Endothelial cell of umbilical vein (primary cell): ENCODE results near the gene SPINK4. TPM values are rescaled to one million over a fixed set of nuclear protein-coding genes. Genes with fewer than 3 reads are reported as not detected.

Source experiments
- BruUV-seq: library from RNA; stranded (reverse); fragments of 400-500 nt; replicated peaks from 2 replicates; lab custom pipeline; 2021; lab: Mats Ljungman, UMichigan
- CTCF ChIA-PET: fragments of 300-600, 350-600 bp; sonication (Branson Sonifier 250); formaldehyde crosslinking; loops from one replicate; lab custom pipeline; 2021; ENCODE audit warnings: antibody characterized with exemption, inconsistent platforms; lab: Charles Lee
- POLR2A ChIA-PET: fragments of 300-600, 350-600 bp; sonication (Branson Sonifier 250); formaldehyde crosslinking; loops from one replicate; lab custom pipeline; 2021; ENCODE audit warnings: antibody characterized with exemption, inconsistent platforms; lab: Charles Lee
- DNase-seq: peaks from one replicate; pipeline ENCODE4 v3.0.0-alpha.2; 2011; ENCODE audit warnings: low read depth, low spot score
- FAIRE-seq: peaks from 2 replicates; lab custom pipeline; 2011; peaks lifted over from hg19 to GRCh38; lab: Jason Lieb, UNC
- H2AFZ ChIP-seq: 2 replicates; pipeline ENCODE4 v1.6.0; 2012; ENCODE audit warnings: low read depth, low read length, control low read depth, inconsistent platforms
- H3K27ac ChIP-seq: 2 replicates; pipeline ENCODE4 v1.5.1; 2011; ENCODE audit warnings: low read depth, mild to moderate bottlenecking, control low read depth, low read length, moderate library complexity; ENCODE audit not compliant: insufficient read depth
- H3K27me3 ChIP-seq, 2 experiments: 2 replicates each; pipeline versions ENCODE4 v1.6.0 to v1.6.1; 2011; ENCODE audit warnings: low read length in 2 of 2, mixed read lengths in 1 of 2; ENCODE audit not compliant: control insufficient read depth in 2 of 2, insufficient read depth in 2 of 2
- H3K36me3 ChIP-seq, 2 experiments: 2 replicates in 1 of 2; 3 replicates in 1 of 2; pipeline ENCODE4 v1.5.1; 2011; ENCODE audit warnings: low read length in 2 of 2, mild to moderate bottlenecking in 1 of 2, moderate library complexity in 1 of 2; ENCODE audit not compliant: control insufficient read depth in 2 of 2, insufficient read depth in 2 of 2; ENCODE audit errors: extremely low read depth in 1 of 2
- H3K4me1 ChIP-seq: 3 replicates; pipeline ENCODE4 v1.5.1; 2011; ENCODE audit warnings: mild to moderate bottlenecking, low read length; ENCODE audit not compliant: control insufficient read depth, insufficient read depth; ENCODE audit errors: extremely low read depth
- H3K4me2 ChIP-seq: 2 replicates; pipeline ENCODE4 v1.6.1; 2011; ENCODE audit warnings: low read length, control low read depth, mixed read lengths; ENCODE audit not compliant: insufficient read depth
- H3K4me3 ChIP-seq, 3 experiments: fragments of 200-600 bp in 1 of 3; sonication (generic), shearing (Covaris generic) in 1 of 3; replicated peaks in 1 of 3; 2 replicates each; pipeline ENCODE4 v1.5.1; 2011 to 2016; ENCODE audit warnings: control low read depth in 3 of 3, low read length in 3 of 3, mild to moderate bottlenecking in 2 of 3, inconsistent platforms in 1 of 3, low read depth in 1 of 3, moderate library complexity in 1 of 3; ENCODE audit not compliant: insufficient read depth in 1 of 3
- H3K79me2 ChIP-seq: 2 replicates; pipeline ENCODE4 v1.6.0; 2012; ENCODE audit warnings: low read length, inconsistent platforms; ENCODE audit not compliant: control insufficient read depth, insufficient read depth
- H3K9ac ChIP-seq: replicated peaks from 2 replicates; pipeline ENCODE3; 2011; ENCODE audit warnings: low read length, control low read depth; ENCODE audit not compliant: insufficient read depth; ENCODE audit errors: extremely low read depth
- H3K9me1 ChIP-seq: replicated peaks from 3 replicates; pipeline ENCODE4 v1.6.0; 2011; ENCODE audit warnings: mild to moderate bottlenecking, low read length; ENCODE audit not compliant: control insufficient read depth, insufficient read depth; ENCODE audit errors: extremely low read depth
- H3K9me3 ChIP-seq: replicated peaks from 2 replicates; pipeline ENCODE4 v1.5.1; 2012; ENCODE audit warnings: low read length, inconsistent platforms; ENCODE audit not compliant: control insufficient read depth, insufficient read depth
- H4K20me1 ChIP-seq: replicated peaks from 2 replicates; pipeline ENCODE3; 2011; ENCODE audit warnings: mild to moderate bottlenecking, low read length; ENCODE audit not compliant: control insufficient read depth, insufficient read depth; ENCODE audit errors: extremely low read depth
- CTCF ChIP-seq, 2 donors: IDR thresholded peaks; 1 replicate in 1 of 2; 2 replicates in 1 of 2; pipeline ENCODE4 v1.5.1; 2011; ENCODE audit warnings: low read length in 2 of 2, mild to moderate bottlenecking in 2 of 2, moderate library complexity in 2 of 2, control low read depth in 1 of 2, inconsistent platforms in 1 of 2, low read depth in 1 of 2; ENCODE audit not compliant: insufficient read depth in 1 of 2; ENCODE audit errors: extremely low read depth in 1 of 2
- EZH2 ChIP-seq: IDR thresholded peaks from 2 replicates; pipeline ENCODE4 v1.6.1; 2012; ENCODE audit warnings: borderline replicate concordance, low read depth, mild to moderate bottlenecking, moderate library complexity, low read length, inconsistent platforms; ENCODE audit not compliant: severe bottlenecking
- FOS ChIP-seq: IDR thresholded peaks from 2 replicates; pipeline ENCODE4 v1.6.1; 2011; ENCODE audit warnings: mild to moderate bottlenecking, low read length, moderate library complexity, borderline replicate concordance; ENCODE audit not compliant: insufficient read depth
- GATA2 ChIP-seq: IDR thresholded peaks from 2 replicates; pipeline ENCODE4 v1.7.0; 2011; ENCODE audit warnings: low read depth, mild to moderate bottlenecking, moderate library complexity, mixed read lengths, low read length; ENCODE audit not compliant: insufficient read length, insufficient read depth
- JUN ChIP-seq: IDR thresholded peaks from 2 replicates; pipeline ENCODE4 v1.6.1; 2011; ENCODE audit warnings: borderline replicate concordance, low read depth; ENCODE audit not compliant: insufficient read length, insufficient read depth
- MAX ChIP-seq: IDR thresholded peaks from 2 replicates; pipeline ENCODE4 v1.6.1; 2011; ENCODE audit not compliant: insufficient read depth, insufficient read length
- MYC ChIP-seq: IDR thresholded peaks from one replicate; pipeline ENCODE4 v1.6.1; 2011; ENCODE audit warnings: mild to moderate bottlenecking, low read depth, low read length
- POLR2A ChIP-seq: IDR thresholded peaks from 2 replicates; pipeline ENCODE4 v1.6.1; 2012; ENCODE audit warnings: low read depth, mild to moderate bottlenecking, control low read depth, low read length
- POLR2AphosphoS5 ChIP-seq: IDR thresholded peaks from 2 replicates; pipeline ENCODE4 v1.6.1; 2012; ENCODE audit warnings: low read depth, mild to moderate bottlenecking, control low read depth, low read length, moderate library complexity; ENCODE audit not compliant: insufficient read depth
- dilution Hi-C: fragments of 300-500 bp; cut with MboI; formaldehyde crosslinking; loops from one replicate; pipeline ENCODE4 v1.15.0; 2019; ENCODE audit warnings: low sequenced_read_pairs; ENCODE audit not compliant: extremely low pct_ligation_motif_present
- intact Hi-C: fragments of 100-400 bp; cut with micrococcal nuclease; formaldehyde crosslinking; loops from one replicate; pipeline ENCODE4 v1.10.0; 2022
- polyA plus RNA-seq, 4 experiments: library from polyadenylated mRNA; depleted of rRNA in 3 of 4; stranded (reverse) in 3 of 4; unstranded in 1 of 4; fragments of >200 nt; gene quantifications; 2 replicates each; pipeline versions ENCODE4 v1.2.1 to v1.2.3, GENCODE V29; 2011 to 2012; ENCODE audit warnings: missing spikeins in 1 of 4
- total RNA-seq: library from RNA; stranded (reverse); gene quantifications from 2 replicates; pipeline ENCODE4 v1.2.3, GENCODE V29; 2021

Gene SPINK4
- total and polyA plus RNA-seq, 2 donors (not counting 3 experiments of a cell fraction or from before 2014, with no cell fraction given) = not detected

- DNase-seq (no peak), FAIRE-seq (no peak)
- Histone ChIP-seq H3K9me1 (no peaks in the 10 kb centered on the region), H3K27ac (no peak overlapping the region), H3K27me3 (no peaks in the 10 kb centered on the region), H3K9ac (no peak overlapping the region), H3K36me3 (peaks cover 13 to 36% of the 10 kb centered on the region in 2 experiments), H3K9me3 (no peaks in the 10 kb centered on the region), H3K79me2 (no peaks in the 10 kb centered on the region), H3K4me1 (no peaks in the 10 kb centered on the region), H2AFZ (no peak overlapping the region), H3K4me2 (no peak overlapping the region), H4K20me1 (no peaks in the 10 kb centered on the region), H3K4me3 (no peak overlapping the region)
- intact Hi-C loops = no loop called here
- dilution Hi-C loops = no loop called here
- no peak for TF ChIP-seq CTCF (IDR thresholded peaks at IDR 0.05; ENCODE audit: extremely low read depth in 1 of 2, insufficient read depth in 1 of 2, low read depth in 1 of 2, low read length in 2 of 2)
- no peak for TF ChIP-seq POLR2AphosphoS5
- TF ChIP-seq FOS = no peak
- TF ChIP-seq MYC = no peak
- TF ChIP-seq EZH2 = no peak
- no peak for TF ChIP-seq JUN
- TF ChIP-seq MAX = no peak
- no peak for TF ChIP-seq GATA2
- TF ChIP-seq POLR2A = no peak
- ChIA-PET CTCF (interaction anchor here (1.7 kb wide), 1 partner anchor 175 kb away, joined by 6 read pairs; no protein-coding TSS in a partner anchor), POLR2A (no interaction called here)
- no TSS peak for BruUV-seq
Measured at GRCh38 chr9:33277484-33277883, 37.5 kb downstream of the SPINK4 start.
